ENCODE measurements around the gene LRRC42.
"Not testable (repeated sequence)": the region's sequence is repeated elsewhere in the genome, so short reads cannot be mapped to it uniquely, and the experiment has no call there.

LRRC42 gene

DNA sequence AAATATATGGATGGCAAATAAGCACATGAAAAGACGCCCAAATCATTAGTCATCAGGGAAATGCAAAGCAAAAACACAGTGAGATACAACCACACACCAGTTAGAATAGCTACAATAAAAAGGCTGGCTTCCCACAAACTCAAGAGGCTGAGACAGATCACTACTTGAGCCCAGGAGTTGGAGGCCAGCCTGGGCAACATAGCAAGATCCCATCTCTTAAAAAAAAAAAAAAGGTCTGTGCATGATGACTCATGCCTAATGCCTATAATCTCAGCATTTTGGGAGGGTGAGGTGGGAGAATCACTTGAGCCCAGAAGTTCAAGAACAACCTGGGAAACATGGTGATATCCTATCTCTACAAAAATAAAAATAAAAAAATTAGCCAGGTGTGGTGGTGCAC lies 52.1 kb downstream of the LRRC42 start:
- Mint-ChIP-seq H3K9me3 (peaks cover 3 to 5% of the 10 kb centered on the region in 2 donors), H3K27me3 (peaks cover 0 to 7% of the 10 kb centered on the region in 2 donors), H3K36me3 (no peaks in the 10 kb centered on the region), H3K4me1 (no peaks in the 10 kb centered on the region), H3K4me3 (no peak overlapping the region), H3K27ac (no peak overlapping the region)
- ATAC-seq (replicated peaks) (no peak), DNase-seq (no peak)

GRCh38 chr1:53999920-54000319 lies 53.8 kb downstream of the LRRC42 start:
- H3K4me1 Mint-ChIP-seq, result no peaks in the 10 kb centered on the region
- H3K9me3 Mint-ChIP-seq, result peaks cover 3 to 5% of the 10 kb centered on the region in 2 donors
- H3K4me3 Mint-ChIP-seq, result no peak overlapping the region
- no peak for ATAC-seq (replicated peaks)
- peaks cover 0 to 7% of the 10 kb centered on the region in 2 donors for H3K27me3 Mint-ChIP-seq
- H3K27ac Mint-ChIP-seq, result no peak overlapping the region
- no peaks in the 10 kb centered on the region for H3K36me3 Mint-ChIP-seq
- no peak for DNase-seq

GRCh38 chr1:54001591-54001990 lies 55.4 kb downstream of the LRRC42 start:
- ATAC-seq (replicated peaks) (no peak), DNase-seq (no peak)
- H3K36me3 Mint-ChIP-seq, result no peaks in the 10 kb centered on the region
- H3K9me3 Mint-ChIP-seq, result peaks cover 3 to 5% of the 10 kb centered on the region in 2 donors
- H3K4me3 Mint-ChIP-seq, result no peak overlapping the region
- peaks cover 0 to 14% of the 10 kb centered on the region in 2 donors for H3K27me3 Mint-ChIP-seq
- H3K4me1 Mint-ChIP-seq, result no peaks in the 10 kb centered on the region
- H3K27ac Mint-ChIP-seq, result no peak overlapping the region

DNA sequence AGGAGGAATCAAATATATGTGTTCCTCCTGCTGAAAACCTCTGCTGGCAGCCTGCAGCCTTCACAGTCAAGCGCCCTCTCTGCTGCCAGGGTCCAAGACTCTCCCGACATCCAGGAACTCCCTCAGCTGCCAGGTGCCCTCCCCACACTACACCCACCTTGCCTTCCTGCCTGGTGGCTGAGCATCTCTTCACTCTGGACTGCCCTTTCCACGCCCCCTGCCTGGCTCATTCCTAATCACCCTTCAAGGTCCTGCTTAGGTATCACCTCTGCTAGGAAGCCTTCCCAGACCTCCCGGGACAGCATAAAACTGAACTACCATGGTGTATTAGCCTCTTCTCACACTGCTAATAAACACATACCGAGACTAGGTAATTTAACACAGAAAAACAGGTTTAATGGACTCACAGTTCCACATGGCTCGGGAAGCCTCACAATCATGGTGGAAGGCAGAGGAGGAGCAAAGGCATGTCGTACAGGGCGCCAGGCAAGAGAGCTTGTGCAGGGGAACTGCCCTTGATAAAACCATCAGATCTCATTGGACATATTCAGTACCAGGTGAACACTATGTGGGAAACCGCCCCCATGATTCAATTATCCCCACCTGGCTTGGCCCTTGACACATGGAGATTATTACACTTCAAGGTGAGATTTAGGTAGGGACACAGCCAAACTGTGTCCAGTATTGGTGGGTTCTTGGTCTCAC lies 56.5 kb downstream of the LRRC42 start:
- no peak overlapping the region for H3K4me3 Mint-ChIP-seq
- DNase-seq (no peak), ATAC-seq (replicated peaks) (no peak)
- H3K4me1 Mint-ChIP-seq, result no peaks in the 10 kb centered on the region
- peaks cover 3 to 5% of the 10 kb centered on the region in 2 donors for H3K9me3 Mint-ChIP-seq
- no peaks in the 10 kb centered on the region for H3K36me3 Mint-ChIP-seq
- no peak overlapping the region for H3K27ac Mint-ChIP-seq
- peaks cover 0 to 14% of the 10 kb centered on the region in 2 donors for H3K27me3 Mint-ChIP-seq

DNA sequence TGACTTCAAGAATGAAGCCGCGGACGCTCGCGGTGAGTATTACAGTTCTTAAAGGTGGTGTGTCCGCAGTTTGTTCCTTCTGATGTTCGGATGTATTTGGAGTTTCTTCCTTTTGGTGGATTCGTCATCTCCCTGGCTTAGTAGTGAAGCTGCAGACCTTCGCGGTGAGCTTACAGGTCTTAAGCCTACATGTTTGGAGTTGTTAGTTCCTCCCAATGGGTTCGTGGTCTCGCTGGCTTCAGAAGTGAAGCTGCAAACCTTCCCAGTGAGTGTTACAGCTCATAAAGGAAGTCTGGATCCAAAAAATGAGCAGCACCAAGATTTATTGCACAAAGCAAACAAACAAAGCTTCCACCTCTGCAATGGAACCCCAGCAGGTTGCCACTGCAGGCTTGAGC lies 57.1 kb downstream of the LRRC42 start:
- ATAC-seq (replicated peaks), result no peak

GRCh38 chr1:54003750-54004480 lies 57.8 kb downstream of the LRRC42 start:
- not testable (repeated sequence) for H3K27ac Mint-ChIP-seq; H3K4me1 Mint-ChIP-seq; H3K4me3 Mint-ChIP-seq; H3K36me3 Mint-ChIP-seq; H3K9me3 Mint-ChIP-seq; ATAC-seq (replicated peaks); DNase-seq
- H3K27me3 Mint-ChIP-seq, result peaks cover 7 to 14% of the 10 kb centered on the region in 2 donors

More for the DNA sequence above, 57.1 kb downstream of the LRRC42 start:
- Mint-ChIP-seq H3K36me3 (no peaks in the 10 kb centered on the region), H3K27ac (no peak overlapping the region), H3K4me3 (no peak overlapping the region), H3K9me3 (peaks cover 3 to 5% of the 10 kb centered on the region in 2 donors), H3K27me3 (peaks cover 1 to 14% of the 10 kb centered on the region in 2 donors), H3K4me1 (no peaks in the 10 kb centered on the region)
- no peak for DNase-seq

GRCh38 chr1:54004481-54005049 lies 58.4 kb downstream of the LRRC42 start:
- no peak overlapping the region for H3K4me3 Mint-ChIP-seq

GRCh38 chr1:54006508-54006907 lies 60.4 kb downstream of the LRRC42 start:
- Mint-ChIP-seq H3K4me3 (no peak overlapping the region), H3K9me3 (peaks cover 3 to 5% of the 10 kb centered on the region in 2 donors), H3K36me3 (no peaks in the 10 kb centered on the region), H3K4me1 (no peaks in the 10 kb centered on the region), H3K27me3 (peaks cover 7 to 31% of the 10 kb centered on the region in 2 donors), H3K27ac (no peak overlapping the region)
- ATAC-seq (replicated peaks) (no peak), DNase-seq (no peak)

More at GRCh38 chr1:54004481-54005049, 58.4 kb downstream of the LRRC42 start:
- no peak for ATAC-seq (replicated peaks)
- peaks cover 7 to 17% of the 10 kb centered on the region in 2 donors for H3K27me3 Mint-ChIP-seq
- no peaks in the 10 kb centered on the region for H3K36me3 Mint-ChIP-seq
- peaks cover 3 to 5% of the 10 kb centered on the region in 2 donors for H3K9me3 Mint-ChIP-seq
- H3K4me1 Mint-ChIP-seq, result no peaks in the 10 kb centered on the region
- H3K27ac Mint-ChIP-seq, result no peak overlapping the region
- DNase-seq, result no peak

DNA sequence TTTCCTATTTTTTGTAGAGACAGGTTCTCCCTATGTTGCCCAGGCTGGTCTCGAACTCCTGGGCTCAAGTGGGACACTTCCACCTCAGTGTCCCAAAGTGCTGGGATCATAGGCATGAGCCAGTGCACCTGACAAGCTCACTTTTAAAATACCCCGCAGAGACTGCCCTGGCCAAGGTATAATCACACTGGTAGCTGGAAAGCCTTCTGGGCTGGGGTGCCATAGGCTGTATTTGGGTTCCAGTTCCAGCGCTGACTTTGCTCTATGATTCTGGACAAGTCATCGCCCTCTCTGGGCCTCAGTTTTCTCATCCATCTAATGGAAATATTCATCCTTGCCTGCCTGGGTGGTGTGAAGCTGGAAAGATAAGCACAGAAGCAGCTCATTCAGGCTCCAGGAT lies 61.5 kb downstream of the LRRC42 start:
- H3K27ac Mint-ChIP-seq, result no peak overlapping the region
- no peak for DNase-seq
- no peak for ATAC-seq (replicated peaks)
- no peaks in the 10 kb centered on the region for H3K4me1 Mint-ChIP-seq
- H3K9me3 Mint-ChIP-seq, result peaks cover 3 to 4% of the 10 kb centered on the region in 2 donors
- peaks cover 7 to 32% of the 10 kb centered on the region in 2 donors for H3K27me3 Mint-ChIP-seq
- H3K4me3 Mint-ChIP-seq, result no peak overlapping the region
- H3K36me3 Mint-ChIP-seq, result no peaks in the 10 kb centered on the region

- H3K4me3 Mint-ChIP-seq, result no peak overlapping the region
- no peaks in the 10 kb centered on the region for H3K9me3 Mint-ChIP-seq
- H3K4me1 Mint-ChIP-seq, result no peaks in the 10 kb centered on the region
- H3K27me3 Mint-ChIP-seq, result peaks cover 17 to 33% of the 10 kb centered on the region in 2 donors
- ATAC-seq (replicated peaks), result no peak
- no peak overlapping the region for H3K27ac Mint-ChIP-seq
- no peak for DNase-seq
- no peaks in the 10 kb centered on the region for H3K36me3 Mint-ChIP-seq
Measured at GRCh38 chr1:54008876-54009275, 62.7 kb downstream of the LRRC42 start.

- H3K4me3 Mint-ChIP-seq, result no peak overlapping the region
Measured at GRCh38 chr1:54009406-54009805, 63.3 kb downstream of the LRRC42 start.

GRCh38 chr1:54010415-54011117 lies 64.4 kb downstream of the LRRC42 start:
- DNase-seq (no peak), ATAC-seq (replicated peaks) (no peak)
- H3K36me3 Mint-ChIP-seq, result no peaks in the 10 kb centered on the region
- no peaks in the 10 kb centered on the region for H3K4me1 Mint-ChIP-seq
- H3K27me3 Mint-ChIP-seq, result peaks cover 18 to 30% of the 10 kb centered on the region in 2 donors
- H3K4me3 Mint-ChIP-seq, result no peak overlapping the region
- no peaks in the 10 kb centered on the region for H3K9me3 Mint-ChIP-seq
- no peak overlapping the region for H3K27ac Mint-ChIP-seq

More at GRCh38 chr1:54009406-54009805, 63.3 kb downstream of the LRRC42 start:
- ATAC-seq (replicated peaks), result no peak
- Mint-ChIP-seq H3K27ac (no peak overlapping the region), H3K4me1 (no peaks in the 10 kb centered on the region), H3K9me3 (no peaks in the 10 kb centered on the region), H3K36me3 (no peaks in the 10 kb centered on the region), H3K27me3 (peaks cover 18 to 33% of the 10 kb centered on the region in 2 donors)
- no peak for DNase-seq

GRCh38 chr1:54011316-54012007 lies 65.3 kb downstream of the LRRC42 start:
- no peak overlapping the region for H3K27ac Mint-ChIP-seq

GRCh38 chr1:54012008-54012325 lies 65.8 kb downstream of the LRRC42 start:
- H3K27me3 Mint-ChIP-seq, result peaks cover 23 to 29% of the 10 kb centered on the region in 2 donors

More at GRCh38 chr1:54011316-54012007, 65.3 kb downstream of the LRRC42 start:
- DNase-seq, result no peak
- peaks cover 18 to 29% of the 10 kb centered on the region in 2 donors for H3K27me3 Mint-ChIP-seq
- ATAC-seq (replicated peaks), result no peak
- no peaks in the 10 kb centered on the region for H3K9me3 Mint-ChIP-seq
- no peaks in the 10 kb centered on the region for H3K4me1 Mint-ChIP-seq
- no peaks in the 10 kb centered on the region for H3K36me3 Mint-ChIP-seq
- no peak overlapping the region for H3K4me3 Mint-ChIP-seq

More at GRCh38 chr1:54012008-54012325, 65.8 kb downstream of the LRRC42 start:
- Mint-ChIP-seq H3K27ac (no peak overlapping the region), H3K4me1 (no peaks in the 10 kb centered on the region), H3K36me3 (no peaks in the 10 kb centered on the region), H3K4me3 (no peak overlapping the region), H3K9me3 (no peaks in the 10 kb centered on the region)
- DNase-seq, result no peak
- no peak for ATAC-seq (replicated peaks)

All from stimulated activated naive B cell treated with anti-CD40 and anti-IgM and Interleukin-4, amounts not matched to agents 10 μg/mL and 1 μg/mL and 100 μg/mL, for 72 hours (primary cell).